Measurements from ENCODE around the gene DEPDC5. TPM values are rescaled to one million over a fixed set of nuclear protein-coding genes. Genes with fewer than 3 reads are reported as not detected.

The DEPDC5 gene
- total and polyA plus RNA-seq, 7 donors = 8.4 to 21.3 (median 12.9) TPM

DNA sequence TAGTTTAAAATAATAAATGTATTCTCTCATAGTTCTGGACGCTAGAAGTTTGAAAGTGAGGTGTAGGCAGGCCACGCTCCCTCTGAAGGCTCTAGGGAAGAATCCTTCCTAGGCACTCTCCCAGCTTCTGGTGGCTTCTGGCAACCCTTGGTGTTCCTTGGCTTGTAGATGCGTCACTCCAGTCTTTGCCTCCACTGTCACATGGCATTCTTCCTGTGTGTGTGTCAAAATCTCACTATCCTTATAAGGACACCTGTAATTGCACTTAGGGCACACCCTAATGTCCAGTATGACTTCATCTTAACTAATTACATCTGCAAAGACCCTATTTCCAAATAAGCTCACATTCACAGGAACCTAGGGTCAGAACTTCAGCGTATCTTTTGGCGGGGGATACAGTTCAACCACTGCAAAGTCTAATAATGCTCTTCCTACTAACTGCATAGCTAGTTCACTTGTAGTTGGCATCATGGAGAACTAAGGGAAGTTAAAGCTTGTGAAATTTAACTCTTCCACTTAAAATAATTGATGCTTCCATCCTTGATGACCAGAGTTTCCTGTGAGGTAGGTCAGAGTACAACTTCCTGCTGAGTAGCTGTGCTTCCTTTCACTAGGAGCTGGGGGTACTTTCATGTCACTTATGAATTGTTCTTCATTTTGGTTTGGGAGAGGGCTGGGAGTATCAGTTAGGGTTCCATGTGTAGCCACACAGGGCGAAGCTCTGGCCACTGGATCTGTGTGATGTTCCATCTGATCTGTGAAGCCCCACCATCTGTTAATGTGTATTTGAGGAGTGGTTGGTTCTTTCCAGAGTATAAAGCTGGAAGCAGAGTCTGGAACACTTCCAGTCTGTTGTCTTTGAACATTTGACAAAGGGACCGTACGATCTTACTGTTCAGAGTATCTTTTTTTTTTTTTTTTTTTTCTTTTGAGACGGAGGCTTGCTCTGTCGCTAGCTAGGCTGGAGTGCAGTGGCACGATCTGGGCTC lies 201.0 kb downstream of the DEPDC5 start:
- no peak for TF ChIP-seq EP300 (IDR thresholded peaks at IDR 0.05)
- TF ChIP-seq POLR2A (IDR thresholded peaks at IDR 0.05) = no peak
- TF ChIP-seq CTCF (IDR thresholded peaks at IDR 0.05) = no peak
- no peak for TF ChIP-seq POLR2AphosphoS5 (IDR thresholded peaks at IDR 0.05)
- intact Hi-C loops (cut with DNase I) = no loop called here
- no peak overlapping the region for H3K4me3 ChIP-seq
- peak overlapping the region; percentile 72 to 80 (median 77) for H3K27ac ChIP-seq
- no peak for DNase-seq
- peaks cover 0 to 56% (median 54%) of the 10 kb centered on the region in 4 donors for H3K4me1 ChIP-seq
- peaks cover 8 to 37% (median 18%) of the 10 kb centered on the region in 4 donors for H3K36me3 ChIP-seq
- H3K27me3 ChIP-seq = no peaks in the 10 kb centered on the region
- H3K9me3 ChIP-seq = no peaks in the 10 kb centered on the region
- WGBS, 2 donors = 90% methylated on average over 11 of the region's 11 CpGs

DNA sequence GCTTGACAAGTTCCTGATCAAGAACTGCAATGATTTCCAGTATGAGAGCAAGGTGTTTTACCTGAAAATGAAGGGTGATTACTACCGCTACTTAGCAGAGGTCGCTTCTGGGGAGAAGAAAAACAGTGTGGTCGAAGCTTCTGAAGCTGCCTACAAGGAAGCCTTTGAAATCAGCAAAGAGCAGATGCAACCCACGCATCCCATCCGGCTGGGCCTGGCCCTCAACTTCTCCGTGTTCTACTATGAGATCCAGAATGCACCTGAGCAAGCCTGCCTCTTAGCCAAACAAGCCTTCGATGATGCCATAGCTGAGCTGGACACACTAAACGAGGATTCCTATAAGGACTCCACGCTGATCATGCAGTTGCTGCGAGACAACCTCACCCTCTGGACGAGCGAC lies 202.5 kb downstream of the DEPDC5 start:
- Histone ChIP-seq H3K27ac (no peak overlapping the region), H3K9me3 (no peaks in the 10 kb centered on the region), H3K4me1 (peaks cover 0 to 42% (median 40%) of the 10 kb centered on the region in 4 donors), H3K36me3 (peaks cover 8 to 28% (median 18%) of the 10 kb centered on the region in 4 donors), H3K4me3 (no peak overlapping the region), H3K27me3 (no peaks in the 10 kb centered on the region)
- DNase-seq = no peak
- intact Hi-C loops (cut with DNase I) = no loop called here
- WGBS, 2 donors = 91 to 92% methylated on average over 12 of the region's 12 CpGs
- TF ChIP-seq CTCF (IDR thresholded peaks at IDR 0.05) (no peak), POLR2AphosphoS5 (IDR thresholded peaks at IDR 0.05) (no peak), POLR2A (IDR thresholded peaks at IDR 0.05) (no peak), EP300 (IDR thresholded peaks at IDR 0.05) (no peak)

Small RNA genes within 50 kb of the gene (small RNA-seq; reads per million reads assigned to genes)
- 0 reads per million in 3 donors for gene RN7SL20P

Other genes starting within 250 kb of the DEPDC5 start
- gene PISD, start 91.8 kb upstream of the DEPDC5 start, total RNA-seq = 10 to 100 TPM; 17.3 to 40.3 (median 26.6) TPM
- gene PISD, start 91.8 kb upstream of the DEPDC5 start, polyA plus RNA-seq = 10 to 100 TPM; 10.8 to 29.3 (median 11.6) TPM
- 10 to 100 TPM; 10.2 to 24.4 (median 14.5) TPM for gene PRR14L, start 3.9 kb upstream of the DEPDC5 start, total RNA-seq
- 10 to 100 TPM in 2 of 3 donors, 1 to 10 TPM in 1; 6.0 to 18.1 (median 10.2) TPM for gene PRR14L, start 3.9 kb upstream of the DEPDC5 start, polyA plus RNA-seq
- 100 to 1,000 TPM in 2 of 4 donors, 10 to 100 TPM in 2; 91.8 to 114 (median 101) TPM for gene YWHAH, start 190.5 kb downstream of the DEPDC5 start, total RNA-seq
- gene YWHAH, start 190.5 kb downstream of the DEPDC5 start, polyA plus RNA-seq = 100 to 1,000 TPM in 2 of 3 donors, 10 to 100 TPM in 1; 85.8 to 171 (median 130) TPM

Measured in sigmoid colon (tissue), 7 donors.